WTC11 (cell line): ENCODE results near the gene CLK1. TPM values are rescaled to one million over a fixed set of nuclear protein-coding genes. Genes with fewer than 3 reads are reported as not detected.

Experiments
- AR ChIP-seq: fragments of 250-450 bp; sonication (Bioruptor Pico); IDR thresholded peaks from 2 replicates; pipeline ENCODE4 v1.9.0; 2021; ENCODE audit warnings: mild to moderate bottlenecking
- ATF6 ChIP-seq: sonication (generic); formaldehyde crosslinking; IDR thresholded peaks from 2 replicates; pipeline ENCODE4 v1.8.1; 2023; ENCODE audit warnings: mild to moderate bottlenecking, missing genetic modification reagents
- CBFB ChIP-seq: sonication (generic); formaldehyde crosslinking; IDR thresholded peaks from 2 replicates; pipeline ENCODE4 v1.8.1; 2022; ENCODE audit warnings: mild to moderate bottlenecking, low read depth, missing genetic modification reagents
- ELF4 ChIP-seq: sonication (generic); formaldehyde crosslinking; IDR thresholded peaks from 2 replicates; pipeline ENCODE4 v1.8.1; 2022; ENCODE audit warnings: low read depth, mild to moderate bottlenecking, moderate library complexity, missing genetic modification reagents
- EMX1 ChIP-seq: fragments of 250-450 bp; sonication (Bioruptor Pico); IDR thresholded peaks from 2 replicates; pipeline ENCODE4 v1.8.0; 2021; ENCODE audit warnings: mild to moderate bottlenecking
- GABPB1 ChIP-seq: sonication (generic); formaldehyde crosslinking; IDR thresholded peaks from 2 replicates; pipeline ENCODE4 v1.8.1; 2023; ENCODE audit warnings: mild to moderate bottlenecking, missing genetic modification reagents
- HMGA2 ChIP-seq: fragments of 250-450 bp; sonication (Bioruptor Pico); IDR thresholded peaks from 2 replicates; pipeline ENCODE4 v1.4.0; 2021; ENCODE audit warnings: mild to moderate bottlenecking, moderate library complexity
- HMGXB4 ChIP-seq: sonication (generic); formaldehyde crosslinking; IDR thresholded peaks from 2 replicates; pipeline ENCODE4 v1.8.1; 2023; ENCODE audit warnings: mild to moderate bottlenecking, moderate library complexity, missing genetic modification reagents
- IRF1 ChIP-seq: sonication (generic); formaldehyde crosslinking; IDR thresholded peaks from 2 replicates; pipeline ENCODE4 v1.8.0; 2023; ENCODE audit warnings: missing genetic modification reagents
- KAT7 ChIP-seq: sonication (generic); formaldehyde crosslinking; IDR thresholded peaks from 2 replicates; pipeline ENCODE4 v1.8.1; 2023; ENCODE audit warnings: missing genetic modification reagents, mild to moderate bottlenecking, borderline replicate concordance
- MAX ChIP-seq: sonication (generic); formaldehyde crosslinking; IDR thresholded peaks from 2 replicates; pipeline ENCODE4 v1.8.0; 2022; ENCODE audit warnings: mild to moderate bottlenecking, missing genetic modification reagents
- NR1H2 ChIP-seq: sonication (generic); formaldehyde crosslinking; IDR thresholded peaks from 2 replicates; pipeline ENCODE4 v1.9.0; 2021; ENCODE audit warnings: mild to moderate bottlenecking, moderate library complexity, missing genetic modification reagents
- NR3C1 ChIP-seq: sonication (generic); formaldehyde crosslinking; conservative IDR thresholded peaks from 2 replicates; pipeline ENCODE4 v1.8.1; 2023; ENCODE audit warnings: low read depth, mild to moderate bottlenecking, missing genetic modification reagents
- RORB ChIP-seq: fragments of 250-450 bp; sonication (Bioruptor Pico); IDR thresholded peaks from 2 replicates; pipeline ENCODE4 v1.9.0; 2021; ENCODE audit warnings: mild to moderate bottlenecking
- SMAD3 ChIP-seq: sonication (generic); formaldehyde crosslinking; IDR thresholded peaks from 2 replicates; pipeline ENCODE4 v1.8.0; 2022; ENCODE audit warnings: missing genetic modification reagents, mild to moderate bottlenecking, borderline replicate concordance
- TEAD4 ChIP-seq: sonication (generic); formaldehyde crosslinking; IDR thresholded peaks from 2 replicates; pipeline ENCODE4 v1.8.0; 2022; ENCODE audit warnings: mild to moderate bottlenecking, missing genetic modification reagents
- USF1 ChIP-seq: sonication (generic); formaldehyde crosslinking; IDR thresholded peaks from 2 replicates; pipeline ENCODE4 v1.8.0; 2022; ENCODE audit warnings: mild to moderate bottlenecking, missing genetic modification reagents
- ZBTB43 ChIP-seq: sonication (generic); formaldehyde crosslinking; IDR thresholded peaks from 2 replicates; pipeline ENCODE4 v1.8.1; 2023; ENCODE audit warnings: mild to moderate bottlenecking, missing genetic modification reagents
- ZNF138 ChIP-seq: sonication (generic); formaldehyde crosslinking; conservative IDR thresholded peaks from 2 replicates; pipeline ENCODE4 v1.8.1; 2022; ENCODE audit warnings: mild to moderate bottlenecking, moderate library complexity, missing genetic modification reagents
- ZNF219 ChIP-seq: sonication (generic); formaldehyde crosslinking; IDR thresholded peaks from 2 replicates; pipeline ENCODE4 v1.8.0; 2023; ENCODE audit warnings: missing genetic modification reagents, mild to moderate bottlenecking, borderline replicate concordance
- ZNF263 ChIP-seq: sonication (generic); formaldehyde crosslinking; IDR thresholded peaks from 2 replicates; pipeline ENCODE4 v1.8.1; 2022; ENCODE audit warnings: low read depth, mild to moderate bottlenecking, moderate library complexity, missing genetic modification reagents
- ZNF416 ChIP-seq: fragments of 250-450 bp; sonication (Bioruptor Pico); IDR thresholded peaks from 2 replicates; pipeline ENCODE4 v1.9.0; 2021; ENCODE audit warnings: mild to moderate bottlenecking, inconsistent platforms
- total RNA-seq: library from RNA; stranded (reverse); gene quantifications from 3 replicates; pipeline ENCODE4 v1.2.3, GENCODE V29; 2021
- TF ChIP-seq, protein P1 (sequence below): sonication (generic); formaldehyde crosslinking; IDR thresholded peaks from 2 replicates; pipeline ENCODE4 v1.8.0; 2022; ENCODE audit warnings: mild to moderate bottlenecking, missing genetic modification reagents
- TF ChIP-seq, protein P2 (sequence below): sonication (generic); formaldehyde crosslinking; IDR thresholded peaks from 2 replicates; pipeline ENCODE4 v1.8.1; 2023; ENCODE audit warnings: mild to moderate bottlenecking, missing genetic modification reagents, moderate library complexity

The CLK1 gene
- total RNA-seq, 1 experiment from 2014 or later, result 25.5 TPM

DNA sequence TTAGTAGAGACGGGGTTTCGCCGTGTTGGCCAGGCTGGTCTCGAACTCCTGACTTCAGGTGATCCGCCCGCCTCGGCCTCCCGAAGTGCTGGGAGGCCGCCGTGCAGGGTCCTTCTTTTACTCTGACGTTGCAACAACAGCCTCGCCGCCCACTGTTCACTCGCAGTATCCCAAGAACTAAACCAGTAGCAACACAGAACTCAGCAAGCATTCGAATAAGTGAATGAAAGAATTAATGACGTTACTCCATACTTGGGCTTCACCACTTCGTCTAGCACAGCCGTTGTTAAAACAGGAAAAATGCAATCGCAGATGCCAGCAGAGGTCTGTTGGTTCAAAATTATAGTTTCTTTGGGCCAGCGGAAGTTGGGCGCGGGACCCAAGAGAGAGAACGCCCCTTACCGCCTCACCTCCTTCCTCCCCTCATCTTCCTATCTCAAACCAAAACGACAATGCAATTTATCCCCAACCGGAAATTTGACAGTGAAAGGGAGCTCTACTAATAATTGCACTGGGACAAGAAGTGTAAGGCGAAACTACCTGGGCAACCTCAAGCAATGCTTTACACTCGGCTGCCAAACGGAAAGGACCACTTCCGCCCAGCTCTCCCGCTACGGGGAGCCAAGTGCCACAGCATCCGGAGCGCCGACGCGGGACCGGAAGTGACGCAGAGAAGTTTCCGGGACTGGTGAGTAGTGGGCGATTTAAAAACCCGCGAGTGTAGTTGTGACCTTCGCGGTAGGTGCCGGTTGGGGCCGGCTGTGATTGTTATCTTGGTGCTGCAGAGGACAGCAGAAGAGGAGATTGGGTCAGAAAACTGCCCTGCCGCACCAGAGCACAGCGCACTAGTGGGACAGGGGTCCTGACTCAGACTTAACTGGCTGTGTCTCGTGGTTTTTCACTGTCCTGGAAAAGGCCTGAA is 24.5 kb upstream of the CLK1 start, which contains the start of the genes NIF3L1 and PPIL3 (continued):
- TF ChIP-seq GABPB1 (CRISPR knock-in tag) (peak; percentile 91), ZNF263 (CRISPR knock-in tag) (no peak), RORB (CRISPR knock-in tag) (no peak), AR (no peak; the same call in 1 of the 2 replicates), TEAD4 (CRISPR knock-in tag) (no peak), KAT7 (CRISPR knock-in tag) (no peak), MAX (0 out of 2 replicates have a peak, but pooled peaks have one; percentile 39), ELF4 (no peak; the same call in 1 of the 2 replicates), HMGXB4 (CRISPR knock-in tag) (peak; percentile 21; the same call in 1 of the 2 replicates), ZNF416 (no peak), ATF6 (CRISPR knock-in tag) (no peak), SMAD3 (CRISPR knock-in tag) (0 out of 2 replicates have a peak, but pooled peaks have one; percentile 48), NR3C1 (CRISPR knock-in tag) (no peak), CBFB (no peak), USF1 (peak; percentile 4; the same call in 1 of the 2 replicates), HMGA2 (CRISPR knock-in tag) (no peak), NR1H2 (no peak), EMX1 (CRISPR knock-in tag) (no peak), ZNF219 (no peak), IRF1 (CRISPR knock-in tag) (no peak), ZNF138 (CRISPR knock-in tag) (no peak), ZBTB43 (CRISPR knock-in tag) (peak; percentile 85; the same call in 1 of the 2 replicates)
- TF ChIP-seq, protein P1, sequence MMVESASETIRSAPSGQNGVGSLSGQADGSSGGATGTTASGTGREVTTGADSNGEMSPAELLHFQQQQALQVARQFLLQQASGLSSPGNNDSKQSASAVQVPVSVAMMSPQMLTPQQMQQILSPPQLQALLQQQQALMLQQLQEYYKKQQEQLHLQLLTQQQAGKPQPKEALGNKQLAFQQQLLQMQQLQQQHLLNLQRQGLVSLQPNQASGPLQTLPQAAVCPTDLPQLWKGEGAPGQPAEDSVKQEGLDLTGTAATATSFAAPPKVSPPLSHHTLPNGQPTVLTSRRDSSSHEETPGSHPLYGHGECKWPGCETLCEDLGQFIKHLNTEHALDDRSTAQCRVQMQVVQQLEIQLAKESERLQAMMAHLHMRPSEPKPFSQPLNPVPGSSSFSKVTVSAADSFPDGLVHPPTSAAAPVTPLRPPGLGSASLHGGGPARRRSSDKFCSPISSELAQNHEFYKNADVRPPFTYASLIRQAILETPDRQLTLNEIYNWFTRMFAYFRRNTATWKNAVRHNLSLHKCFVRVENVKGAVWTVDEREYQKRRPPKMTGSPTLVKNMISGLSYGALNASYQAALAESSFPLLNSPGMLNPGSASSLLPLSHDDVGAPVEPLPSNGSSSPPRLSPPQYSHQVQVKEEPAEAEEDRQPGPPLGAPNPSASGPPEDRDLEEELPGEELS (CRISPR knock-in tag), result peak; percentile 67; the same call in 1 of the 2 replicates
- TF ChIP-seq, protein P2, sequence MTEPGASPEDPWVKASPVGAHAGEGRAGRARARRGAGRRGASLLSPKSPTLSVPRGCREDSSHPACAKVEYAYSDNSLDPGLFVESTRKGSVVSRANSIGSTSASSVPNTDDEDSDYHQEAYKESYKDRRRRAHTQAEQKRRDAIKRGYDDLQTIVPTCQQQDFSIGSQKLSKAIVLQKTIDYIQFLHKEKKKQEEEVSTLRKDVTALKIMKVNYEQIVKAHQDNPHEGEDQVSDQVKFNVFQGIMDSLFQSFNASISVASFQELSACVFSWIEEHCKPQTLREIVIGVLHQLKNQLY, result no peak
